ENCODE results near the gene VPS26C. TPM values are rescaled to one million over a fixed set of nuclear protein-coding genes. Genes with fewer than 3 reads are reported as not detected.

Gene VPS26C
- total and polyA plus RNA-seq, 5 donors from 2014 or later, result 49.4 to 104 (median 91.9) TPM

DNA sequence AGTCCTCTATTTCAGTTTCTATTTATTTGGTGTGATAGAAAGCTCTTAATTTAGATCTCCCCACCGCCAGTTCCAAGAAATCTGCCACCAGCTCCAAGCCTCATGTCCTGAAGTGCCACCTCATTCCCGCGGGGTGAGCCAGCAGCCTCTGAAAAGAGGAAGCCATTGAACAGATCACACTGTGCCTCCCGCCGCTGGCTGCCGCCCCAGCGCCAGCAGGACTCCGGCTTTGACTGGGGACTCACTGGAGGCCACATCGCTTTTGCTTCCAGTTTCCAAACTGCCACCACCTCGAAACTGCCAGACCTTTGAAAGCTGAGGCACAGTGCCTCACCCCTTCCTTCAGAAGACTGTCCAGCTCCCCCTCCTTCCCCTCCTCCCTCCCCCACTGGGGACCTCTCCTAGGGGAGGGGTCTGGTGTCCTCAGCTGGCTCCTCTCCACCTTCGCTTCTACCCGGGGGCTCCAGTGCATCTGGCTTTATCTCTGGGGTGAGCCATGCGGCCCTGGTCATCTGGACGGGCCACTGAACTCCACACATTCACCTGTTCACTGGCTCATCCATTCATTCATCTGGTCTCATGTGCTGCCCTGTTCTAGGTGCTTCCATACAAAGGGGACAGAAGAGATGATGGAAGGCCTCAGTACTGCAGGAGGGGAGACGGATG is 58.9 kb downstream of the VPS26C start:
- H3K4me3 ChIP-seq (ENCODE audit: low read depth, low read length), result no peak overlapping the region

DNA sequence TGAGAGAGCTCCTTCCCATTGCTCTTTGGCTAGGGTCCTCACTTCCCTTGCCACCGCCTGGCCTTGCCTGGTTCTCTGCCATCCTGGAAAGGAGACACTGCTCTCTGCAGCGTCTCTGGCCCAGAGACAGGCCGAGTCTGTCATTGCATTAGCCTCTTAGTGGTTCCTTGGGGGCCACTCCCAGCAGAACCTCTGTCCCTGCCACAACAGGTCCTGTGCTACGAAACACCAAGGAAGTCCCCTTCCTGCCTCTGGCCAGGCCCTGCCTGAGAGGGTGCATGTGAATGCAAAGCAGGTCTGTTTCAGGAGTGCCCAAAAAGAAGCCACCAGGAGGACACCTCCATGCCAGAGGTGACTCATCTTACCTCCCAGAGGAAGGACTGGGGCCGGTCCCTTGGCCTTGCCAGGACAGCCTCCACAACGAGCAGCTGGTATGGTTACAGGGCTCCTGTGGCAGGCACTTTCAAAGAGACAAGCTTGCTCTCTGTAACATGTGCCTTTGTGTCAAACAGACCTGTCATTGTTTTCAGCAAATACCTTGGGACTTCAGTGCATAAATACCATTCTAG is 59.6 kb downstream of the VPS26C start:
- Mint-ChIP-seq H3K4me3 (no peak overlapping the region), H3K36me3 (no peaks in the 10 kb centered on the region), H3K9me3 (peaks cover 0 to 9% (median 1%) of the 10 kb centered on the region in 7 donors), H3K27me3 (peaks cover 10% of the 10 kb centered on the region), H3K4me1 (peaks cover 0 to 9% (median 4%) of the 10 kb centered on the region in 4 donors), H3K27ac (no peak overlapping the region)
- Histone ChIP-seq H3K4me3 (ENCODE audit: low read depth, low read length) (no peak overlapping the region), H3K9me3 (ENCODE audit: control insufficient read depth in 2 of 2, low read length in 2 of 2) (peaks cover 0 to 3% of the 10 kb centered on the region in 2 experiments), H3K36me3 (ENCODE audit: control insufficient read depth, insufficient read depth, low read length) (peaks cover 3% of the 10 kb centered on the region), H3K27ac (ENCODE audit: insufficient read depth, low read length, poor library complexity, severe bottlenecking) (no peak overlapping the region), H3K27me3 (ENCODE audit: control insufficient read depth, insufficient read depth, low read length) (no peaks in the 10 kb centered on the region), H3K4me1 (ENCODE audit: control insufficient read depth, insufficient read depth, low read length, poor library complexity, severe bottlenecking) (no peaks in the 10 kb centered on the region)
- DNase-seq, result peak in 1 of 3 donors; percentile 32
- peak; percentile 26 to 45 for ATAC-seq (ENCODE audit: low read depth in 2 of 2)

More for the DNA sequence above, 58.9 kb downstream of the VPS26C start:
- ATAC-seq (ENCODE audit: low read depth in 2 of 2) (peak; percentile 18 to 43), DNase-seq (peak in 1 of 3 donors; percentile 41)
- no peak overlapping the region for H3K4me3 Mint-ChIP-seq
- Histone ChIP-seq H3K36me3 (ENCODE audit: control insufficient read depth, insufficient read depth, low read length) (peaks cover under 1% of the 10 kb centered on the region), H3K27me3 (ENCODE audit: control insufficient read depth, insufficient read depth, low read length) (no peaks in the 10 kb centered on the region), H3K9me3 (ENCODE audit: control insufficient read depth in 2 of 2, low read length in 2 of 2) (peaks cover 0 to 3% of the 10 kb centered on the region in 2 experiments), H3K4me1 (ENCODE audit: control insufficient read depth, insufficient read depth, low read length, poor library complexity, severe bottlenecking) (no peaks in the 10 kb centered on the region), H3K27ac (ENCODE audit: insufficient read depth, low read length, poor library complexity, severe bottlenecking) (no peak overlapping the region)
- H3K4me1 Mint-ChIP-seq, result peaks cover 0 to 9% (median 4%) of the 10 kb centered on the region in 4 donors
- H3K27ac Mint-ChIP-seq, result peak overlapping the region in 1 of 3 donors; percentile 73
- peaks cover 10% of the 10 kb centered on the region for H3K27me3 Mint-ChIP-seq
- no peaks in the 10 kb centered on the region for H3K36me3 Mint-ChIP-seq
- peaks cover 0 to 9% (median 1%) of the 10 kb centered on the region in 7 donors for H3K9me3 Mint-ChIP-seq

DNA sequence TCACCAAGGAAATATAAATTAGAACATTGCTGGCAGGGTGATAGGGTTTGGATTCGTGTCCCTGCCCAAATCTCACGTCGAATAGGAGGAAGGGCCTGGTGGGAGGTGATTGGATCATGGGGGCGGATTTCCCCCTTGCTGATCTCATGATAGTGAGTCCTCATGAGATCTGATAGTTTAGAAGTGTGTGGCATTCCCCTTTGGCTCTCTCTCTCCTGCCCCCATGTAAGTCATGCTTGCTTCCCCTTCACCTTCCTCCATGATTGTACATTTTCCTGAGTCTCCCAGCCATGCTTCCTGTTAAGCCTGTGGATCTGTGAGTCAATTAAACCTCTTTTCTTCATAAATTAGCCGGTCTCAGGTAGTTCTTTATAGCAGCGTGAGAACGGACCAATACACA is 60.6 kb downstream of the VPS26C start:
- ATAC-seq (ENCODE audit: low read depth in 2 of 2), result no peak
- no peak overlapping the region for H3K27ac Mint-ChIP-seq

DNA sequence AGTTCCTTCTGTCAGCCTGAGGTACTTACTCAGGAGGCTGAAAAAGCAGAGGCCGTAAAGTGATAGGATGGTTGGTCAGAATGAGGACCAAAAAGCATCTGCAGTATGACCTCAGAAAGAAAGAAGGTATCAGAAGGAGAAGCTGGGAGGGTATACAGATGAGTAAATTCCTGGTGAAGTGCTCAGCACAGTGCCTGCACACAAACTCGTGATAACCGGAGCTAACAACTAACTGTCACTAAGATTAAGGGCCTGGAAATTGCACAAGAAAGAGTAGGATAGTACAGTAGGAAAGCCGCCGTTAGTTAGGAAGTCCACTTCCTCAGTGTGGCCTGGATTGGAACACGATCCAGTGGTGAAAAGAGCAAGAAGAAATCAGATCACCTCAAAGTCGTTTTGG is 62.6 kb downstream of the VPS26C start:
- Mint-ChIP-seq H3K27me3 (peaks cover 4% of the 10 kb centered on the region), H3K27ac (peak overlapping the region in 1 of 3 donors; percentile 58), H3K4me1 (peaks cover 0 to 9% (median 4%) of the 10 kb centered on the region in 4 donors), H3K9me3 (peaks cover 0 to 1% (median 0%) of the 10 kb centered on the region in 7 donors), H3K36me3 (peaks cover 17% of the 10 kb centered on the region), H3K4me3 (no peak overlapping the region)
- Histone ChIP-seq H3K4me3 (ENCODE audit: low read depth, low read length) (no peak overlapping the region), H3K36me3 (ENCODE audit: control insufficient read depth, insufficient read depth, low read length) (peaks cover 30% of the 10 kb centered on the region), H3K4me1 (ENCODE audit: control insufficient read depth, insufficient read depth, low read length, poor library complexity, severe bottlenecking) (no peaks in the 10 kb centered on the region), H3K9me3 (ENCODE audit: control insufficient read depth in 2 of 2, low read length in 2 of 2) (no peaks in the 10 kb centered on the region), H3K27me3 (ENCODE audit: control insufficient read depth, insufficient read depth, low read length) (no peaks in the 10 kb centered on the region), H3K27ac (ENCODE audit: insufficient read depth, low read length, poor library complexity, severe bottlenecking) (no peak overlapping the region)
- ATAC-seq (ENCODE audit: low read depth in 2 of 2), result no peak
- DNase-seq, result no peak

More for the DNA sequence above, 60.6 kb downstream of the VPS26C start:
- H3K4me3 Mint-ChIP-seq, result no peak overlapping the region
- peaks cover 0 to 3% (median 0%) of the 10 kb centered on the region in 7 donors for H3K9me3 Mint-ChIP-seq
- H3K27me3 ChIP-seq (ENCODE audit: control insufficient read depth, insufficient read depth, low read length), result no peaks in the 10 kb centered on the region
- peaks cover 10% of the 10 kb centered on the region for H3K27me3 Mint-ChIP-seq
- H3K4me1 ChIP-seq (ENCODE audit: control insufficient read depth, insufficient read depth, low read length, poor library complexity, severe bottlenecking), result no peaks in the 10 kb centered on the region
- peaks cover 0 to 9% (median 4%) of the 10 kb centered on the region in 4 donors for H3K4me1 Mint-ChIP-seq
- peaks cover 9% of the 10 kb centered on the region for H3K36me3 Mint-ChIP-seq
- H3K4me3 ChIP-seq (ENCODE audit: low read depth, low read length), result no peak overlapping the region
- peaks cover 12% of the 10 kb centered on the region for H3K36me3 ChIP-seq (ENCODE audit: control insufficient read depth, insufficient read depth, low read length)
- peaks cover 0 to 3% of the 10 kb centered on the region in 2 experiments for H3K9me3 ChIP-seq (ENCODE audit: control insufficient read depth in 2 of 2, low read length in 2 of 2)
- DNase-seq, result no peak
- no peak overlapping the region for H3K27ac ChIP-seq (ENCODE audit: insufficient read depth, low read length, poor library complexity, severe bottlenecking)

DNA sequence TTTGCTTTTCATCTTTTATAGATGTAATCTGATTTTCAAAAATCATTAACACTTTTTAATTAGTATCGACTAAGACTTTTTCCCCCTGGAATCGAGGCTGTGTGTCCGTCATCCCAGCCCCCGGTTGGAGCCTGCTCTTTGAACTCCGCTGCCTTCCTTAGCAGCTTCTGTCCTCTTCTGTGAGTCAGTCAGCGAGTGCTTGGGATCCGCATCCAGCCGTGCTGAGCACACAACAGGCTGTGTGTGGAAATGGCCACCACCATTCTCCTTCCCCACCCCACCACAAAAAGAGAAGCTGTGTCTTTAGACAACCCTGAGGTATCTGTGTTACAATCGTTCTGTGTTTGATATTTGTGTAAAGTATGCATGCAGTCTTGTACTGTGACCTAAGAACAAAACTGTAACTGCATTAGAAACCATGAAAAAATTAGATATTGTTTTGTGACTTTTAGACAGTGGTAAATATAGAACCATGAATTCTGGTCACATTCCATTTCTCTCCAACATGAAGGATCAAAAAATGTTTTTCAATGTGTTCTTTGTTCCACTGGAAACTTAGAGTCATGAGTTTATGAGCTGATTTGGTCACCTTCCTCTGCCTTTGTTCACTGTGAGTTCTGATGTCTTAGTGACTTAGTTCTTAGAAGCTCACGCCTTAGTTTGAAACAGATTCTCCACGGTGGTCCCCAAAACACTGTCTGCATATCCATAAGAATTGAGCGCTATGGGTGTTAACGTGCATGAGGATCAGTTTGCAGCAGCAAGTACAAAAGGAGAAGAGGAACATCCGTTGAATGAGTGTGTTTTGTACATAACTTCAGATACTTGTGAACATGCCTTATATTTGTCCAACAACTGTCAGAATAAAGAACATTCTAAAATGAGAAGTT is 64.7 kb downstream of the VPS26C start:
- DNase-seq, result no peak
- no peaks in the 10 kb centered on the region for H3K27me3 ChIP-seq (ENCODE audit: control insufficient read depth, insufficient read depth, low read length)
- peaks cover 0 to 1% (median 0%) of the 10 kb centered on the region in 7 donors for H3K9me3 Mint-ChIP-seq
- peaks cover 4% of the 10 kb centered on the region for H3K27me3 Mint-ChIP-seq
- no peak overlapping the region for H3K27ac ChIP-seq (ENCODE audit: insufficient read depth, low read length, poor library complexity, severe bottlenecking)
- no peak overlapping the region for H3K4me3 ChIP-seq (ENCODE audit: low read depth, low read length)
- H3K4me3 Mint-ChIP-seq, result peak overlapping the region in 1 of 4 donors; percentile 38
- peaks cover 49% of the 10 kb centered on the region for H3K36me3 ChIP-seq (ENCODE audit: control insufficient read depth, insufficient read depth, low read length)
- no peaks in the 10 kb centered on the region for H3K4me1 ChIP-seq (ENCODE audit: control insufficient read depth, insufficient read depth, low read length, poor library complexity, severe bottlenecking)
- no peaks in the 10 kb centered on the region for H3K9me3 ChIP-seq (ENCODE audit: control insufficient read depth in 2 of 2, low read length in 2 of 2)
- H3K36me3 Mint-ChIP-seq, result peaks cover 31% of the 10 kb centered on the region
- no peaks in the 10 kb centered on the region for H3K4me1 Mint-ChIP-seq
- no peak overlapping the region for H3K27ac Mint-ChIP-seq
- no peak for ATAC-seq (ENCODE audit: low read depth in 2 of 2)

DNA sequence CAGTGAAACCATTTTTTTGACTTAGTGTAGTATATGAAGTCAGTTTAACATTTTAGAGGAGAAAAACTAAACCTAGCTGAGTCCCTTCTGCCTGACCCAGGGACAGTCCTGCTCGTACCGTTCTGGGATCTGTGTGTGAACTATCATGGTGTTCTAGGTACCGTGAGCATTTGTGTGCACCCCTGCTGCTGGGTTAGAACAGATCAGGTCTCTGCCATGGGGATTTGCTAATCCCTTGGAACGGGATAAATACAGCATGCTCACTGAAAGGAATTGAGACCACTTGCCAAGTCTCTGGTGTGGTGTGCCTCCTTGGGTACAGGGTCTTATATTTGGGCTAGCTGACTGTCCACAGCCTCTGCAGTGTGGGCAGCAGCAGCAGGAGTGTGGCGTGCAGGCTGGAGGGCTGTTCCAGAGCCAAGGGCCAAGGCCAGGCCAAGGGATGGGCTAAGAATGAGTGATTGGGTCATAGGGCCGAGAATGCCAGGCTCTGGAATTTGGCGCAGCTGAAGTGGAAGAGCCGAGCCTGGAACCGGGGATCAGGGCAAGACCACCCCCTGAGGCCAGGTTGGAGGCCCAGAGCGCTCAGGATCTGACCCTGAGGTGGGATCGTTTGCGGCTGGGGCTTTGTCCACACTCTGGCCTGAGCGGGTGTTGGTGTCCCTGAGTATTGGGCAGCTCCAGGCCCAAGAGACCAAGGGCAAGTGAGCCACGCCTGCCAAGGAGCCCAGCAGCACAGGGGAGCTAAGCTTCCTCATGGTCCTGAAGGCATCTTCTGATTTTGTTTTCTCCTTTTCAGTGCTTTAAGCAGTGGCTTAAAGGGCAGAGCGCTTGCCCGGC is 66.3 kb downstream of the VPS26C start:
- Mint-ChIP-seq H3K4me1 (no peaks in the 10 kb centered on the region), H3K9me3 (peaks cover 0 to 1% (median 0%) of the 10 kb centered on the region in 7 donors), H3K27ac (peak overlapping the region in 1 of 3 donors; percentile 46), H3K36me3 (peaks cover 39% of the 10 kb centered on the region), H3K4me3 (no peak overlapping the region), H3K27me3 (no peaks in the 10 kb centered on the region)
- no peaks in the 10 kb centered on the region for H3K9me3 ChIP-seq (ENCODE audit: control insufficient read depth in 2 of 2, low read length in 2 of 2)
- H3K27me3 ChIP-seq (ENCODE audit: control insufficient read depth, insufficient read depth, low read length), result no peaks in the 10 kb centered on the region
- no peak overlapping the region for H3K27ac ChIP-seq (ENCODE audit: insufficient read depth, low read length, poor library complexity, severe bottlenecking)
- no peak overlapping the region for H3K4me3 ChIP-seq (ENCODE audit: low read depth, low read length)
- DNase-seq, result no peak
- H3K36me3 ChIP-seq (ENCODE audit: control insufficient read depth, insufficient read depth, low read length), result peaks cover 63% of the 10 kb centered on the region
- no peaks in the 10 kb centered on the region for H3K4me1 ChIP-seq (ENCODE audit: control insufficient read depth, insufficient read depth, low read length, poor library complexity, severe bottlenecking)
- no peak for ATAC-seq (ENCODE audit: low read depth in 2 of 2)

Measured in CD4-positive, CD25-positive, alpha-beta regulatory T cell (primary cell).